HG03460 (cell line): ENCODE data around the gene SRD5A1.

Experiments
- ATAC-seq: cut with Tn5 transposase; IDR thresholded peaks from one replicate; pipeline ENCODE4 v1.9.1; 2021; ENCODE audit not compliant: unreplicated experiment

SRD5A1 gene

DNA sequence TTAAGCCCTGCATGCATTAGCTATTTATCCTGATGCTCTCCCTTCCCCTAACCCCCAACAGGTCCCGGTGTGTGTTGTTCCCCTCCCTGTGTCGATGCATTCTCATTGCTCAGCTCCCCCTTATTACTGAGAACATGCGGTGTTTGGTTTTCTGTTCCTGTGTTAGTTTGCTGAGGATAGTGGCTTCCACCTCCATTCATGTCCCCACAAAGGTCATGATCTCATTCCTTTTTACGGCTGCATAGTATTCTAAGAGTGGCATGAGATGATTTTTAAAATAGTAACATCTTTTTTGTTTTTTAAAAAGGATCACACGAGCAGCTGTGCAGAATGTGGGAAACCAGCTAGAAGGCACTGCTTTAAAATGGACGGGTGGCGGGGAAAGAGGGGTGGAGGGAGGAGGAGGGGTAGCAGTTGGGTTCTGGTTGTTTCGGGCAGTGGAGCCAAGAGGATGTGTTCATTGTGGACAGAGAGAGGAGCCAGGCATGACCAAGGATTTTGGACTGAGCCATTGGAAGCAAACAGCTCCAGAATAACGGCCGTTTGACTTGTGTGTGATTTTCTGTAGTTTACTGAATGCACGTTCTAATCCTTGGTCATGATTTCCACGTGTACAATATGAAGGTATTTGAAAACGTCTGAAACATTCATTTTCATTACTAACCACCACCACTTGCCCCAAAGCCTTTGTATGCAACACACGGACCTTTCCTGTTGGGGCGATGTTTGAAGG, 78.3 kb downstream of the SRD5A1 start:
- ATAC-seq: no peak

DNA sequence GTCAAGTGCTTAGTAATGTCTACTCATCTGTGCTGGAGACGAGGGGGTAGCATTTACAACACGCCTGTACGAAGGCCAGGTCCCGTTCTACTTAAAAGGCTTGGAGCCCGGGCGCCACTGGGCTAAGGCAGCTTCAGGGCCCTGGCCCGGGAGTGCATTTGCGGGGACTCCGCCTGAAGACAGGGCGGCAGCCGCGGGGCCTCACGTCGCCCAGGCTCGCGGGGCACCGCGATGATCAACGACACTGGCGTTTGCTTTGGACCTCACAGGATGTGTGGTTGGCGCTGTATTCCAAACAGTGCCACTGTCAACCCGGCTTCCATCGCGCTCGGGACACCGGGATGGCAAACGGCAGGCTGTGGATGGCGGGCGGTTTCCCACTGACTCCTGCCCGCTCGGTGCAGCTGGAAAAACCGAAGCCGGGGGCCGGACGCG, 78.9 kb downstream of the SRD5A1 start:
- peak; percentile 15 for ATAC-seq

DNA sequence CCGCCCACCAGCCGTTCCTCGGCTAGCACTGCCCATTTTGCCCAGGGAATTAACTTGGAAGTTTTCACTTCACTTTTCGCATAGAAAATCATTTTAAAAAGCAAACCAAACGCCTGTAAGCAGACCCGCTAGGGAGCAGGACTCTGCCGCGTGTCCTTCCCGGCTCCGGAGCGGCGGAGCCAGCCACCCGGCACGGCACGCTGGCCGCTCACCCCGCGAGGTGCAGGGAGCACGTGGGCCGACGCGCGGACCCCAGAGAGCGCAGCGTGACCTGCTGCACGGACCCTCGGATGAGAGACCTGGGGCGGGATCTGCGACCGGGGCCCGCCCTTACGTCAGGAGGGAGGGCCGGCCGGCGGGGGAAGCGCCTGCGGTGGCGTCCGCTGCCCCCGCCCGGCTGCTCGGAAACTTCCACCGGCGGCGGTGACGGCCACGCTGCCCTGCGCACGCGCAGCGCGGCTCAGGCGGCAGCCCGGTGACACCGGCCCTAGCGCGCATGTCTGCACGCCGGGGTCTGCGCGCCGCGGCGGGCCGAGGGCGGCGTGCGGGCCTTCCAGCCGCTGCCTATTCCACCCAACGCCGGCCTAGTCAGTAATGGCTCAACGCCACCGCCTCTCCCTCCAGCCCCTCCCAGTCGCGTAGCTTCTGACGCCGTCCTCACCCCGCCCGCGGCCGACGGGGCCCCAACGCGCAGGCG, 79.5 kb downstream of the SRD5A1 start:
- ATAC-seq: peak; percentile 56

GRCh38 chr5:6713274-6714225, 80.3 kb downstream of the SRD5A1 start, which contains the start of gene TENT4A:
TENT4A (plus strand) TSS chr5:6713432; CDS start chr5:6713984, 552 bp downstream.
- no peak for ATAC-seq

- no peak for ATAC-seq
Observed at GRCh38 chr5:6714226-6715041, 81.2 kb downstream of the SRD5A1 start.

- no peak for ATAC-seq
Observed at GRCh38 chr5:6715271-6715670, 82.0 kb downstream of the SRD5A1 start.

- ATAC-seq: no peak
Observed at GRCh38 chr5:6715758-6716628, 82.8 kb downstream of the SRD5A1 start.

DNA sequence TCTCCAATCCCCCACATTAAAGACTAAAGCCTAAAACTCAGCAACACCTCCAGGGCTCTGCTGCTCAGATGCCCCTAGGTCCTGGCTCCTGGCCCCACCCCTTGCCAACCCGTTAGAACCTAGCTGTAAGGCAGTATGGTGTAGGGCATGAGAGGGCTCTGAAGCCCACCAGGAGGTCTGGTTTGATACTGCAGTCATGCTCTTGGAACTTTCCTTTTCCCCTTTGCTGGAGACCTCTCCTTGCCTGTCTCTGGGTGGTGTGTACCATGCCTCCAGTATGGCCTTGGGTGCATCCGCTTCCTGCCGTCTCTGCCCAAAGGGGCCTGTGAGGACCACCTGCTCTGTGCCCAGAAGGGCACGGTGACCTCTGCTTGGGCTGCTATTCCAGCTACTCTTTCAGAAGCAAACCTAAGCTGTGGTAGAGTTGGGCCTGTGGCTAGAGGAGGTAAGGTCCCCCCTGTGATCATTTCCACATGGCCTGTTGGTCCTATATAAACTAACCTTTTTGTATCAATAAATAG, 83.4 kb downstream of the SRD5A1 start:
- ATAC-seq: no peak

GRCh38 chr5:6717247-6717646, 84.0 kb downstream of the SRD5A1 start:
- no peak for ATAC-seq

DNA sequence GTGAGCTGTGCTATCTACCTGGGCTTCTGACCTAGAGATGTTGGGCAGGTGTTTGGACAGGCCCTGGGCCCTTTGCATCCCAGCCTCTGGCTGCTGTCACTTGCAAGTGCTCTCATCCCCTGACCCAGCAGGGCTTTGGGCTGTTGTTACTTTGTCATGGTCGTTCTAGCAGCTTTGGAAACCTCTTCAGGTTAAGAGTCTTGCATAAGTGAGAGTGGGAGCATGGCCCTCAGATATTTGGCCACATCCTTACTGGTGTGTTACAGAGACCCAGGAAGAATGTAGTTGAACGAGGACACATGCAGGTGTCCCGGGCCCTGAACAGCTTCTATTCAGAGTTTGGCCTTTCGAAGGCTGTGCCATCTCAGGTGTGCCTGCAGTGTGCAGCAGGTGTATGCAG, 84.4 kb downstream of the SRD5A1 start:
- no peak for ATAC-seq

GRCh38 chr5:6718161-6718681, 85.0 kb downstream of the SRD5A1 start:
- ATAC-seq: no peak

GRCh38 chr5:6718718-6719117, 85.5 kb downstream of the SRD5A1 start:
- ATAC-seq: no peak

- no peak for ATAC-seq
Observed at GRCh38 chr5:6719417-6719816, 86.2 kb downstream of the SRD5A1 start.

DNA sequence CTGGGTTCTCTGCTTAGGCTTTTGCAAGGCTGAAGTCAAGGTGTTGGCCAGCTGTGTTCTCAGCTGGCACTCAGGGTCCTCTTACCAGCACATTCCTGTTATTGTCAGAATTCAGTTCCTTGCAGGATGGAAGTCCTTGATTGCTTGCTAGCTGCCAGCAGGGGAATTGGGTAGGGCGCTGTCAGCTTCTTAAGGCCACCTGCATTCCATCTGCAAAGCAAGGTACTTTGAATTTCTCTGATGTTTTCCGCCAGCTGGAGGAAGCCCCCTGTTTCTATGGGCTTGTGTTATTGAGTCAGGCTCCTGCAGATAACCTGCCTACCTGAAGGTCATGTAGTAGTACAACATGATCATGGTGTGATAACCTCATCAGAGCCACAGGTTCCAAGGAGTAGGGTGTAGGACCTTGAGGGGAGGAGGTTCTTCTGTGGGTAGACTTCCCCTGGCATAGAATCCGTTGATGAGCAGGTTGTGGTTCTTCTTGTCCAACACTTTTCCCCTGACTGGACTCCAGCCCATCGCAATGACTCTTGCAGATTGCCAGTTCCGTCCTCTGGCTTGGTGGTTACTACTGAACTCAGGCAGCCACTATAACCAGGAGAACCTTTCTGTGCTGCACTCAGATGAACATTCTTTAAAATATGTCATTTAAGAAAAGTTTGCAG, 86.8 kb downstream of the SRD5A1 start:
- ATAC-seq: no peak

- ATAC-seq: no peak
Observed at GRCh38 chr5:6720561-6720921, 87.3 kb downstream of the SRD5A1 start.

DNA sequence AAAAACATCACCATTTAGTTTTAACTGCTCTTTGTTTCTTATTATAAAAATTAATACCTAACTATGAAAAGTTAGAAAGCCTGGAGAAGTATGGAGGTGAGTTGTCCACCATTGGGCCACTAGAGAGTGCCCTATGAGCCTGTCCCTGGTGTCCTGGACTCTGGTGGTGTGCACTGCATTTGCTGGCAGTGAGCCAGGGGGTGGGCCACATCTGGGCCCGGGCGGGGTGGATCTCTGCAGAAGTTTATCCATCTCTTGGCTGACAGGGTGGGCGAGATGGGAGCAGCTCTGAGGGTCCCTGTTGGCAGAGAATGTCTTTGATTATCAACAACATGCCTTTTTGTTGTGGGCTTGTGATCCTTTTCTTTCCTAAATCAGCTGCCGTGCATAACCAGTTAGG, 88.2 kb downstream of the SRD5A1 start:
- ATAC-seq: no peak

DNA sequence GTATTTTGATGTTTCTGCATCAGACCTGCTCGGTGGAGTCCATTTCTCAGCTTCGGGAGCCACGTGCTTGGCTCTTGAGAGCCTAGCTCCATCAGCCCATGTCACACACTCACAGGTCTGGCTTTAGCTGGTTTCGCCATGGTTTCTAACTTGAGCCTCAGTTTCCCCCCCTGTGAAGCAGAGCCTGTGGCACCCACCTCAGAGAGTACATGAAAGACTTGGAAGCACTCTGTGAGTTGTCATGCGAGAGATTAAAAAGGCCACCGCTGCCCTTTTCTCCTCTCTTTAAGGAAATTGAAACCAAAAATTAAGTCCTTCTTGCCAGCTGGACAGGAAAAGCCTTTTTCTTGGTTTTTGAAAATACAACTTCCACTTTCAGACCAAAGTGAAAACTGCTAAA, 88.8 kb downstream of the SRD5A1 start:
- ATAC-seq: peak; percentile 44

DNA sequence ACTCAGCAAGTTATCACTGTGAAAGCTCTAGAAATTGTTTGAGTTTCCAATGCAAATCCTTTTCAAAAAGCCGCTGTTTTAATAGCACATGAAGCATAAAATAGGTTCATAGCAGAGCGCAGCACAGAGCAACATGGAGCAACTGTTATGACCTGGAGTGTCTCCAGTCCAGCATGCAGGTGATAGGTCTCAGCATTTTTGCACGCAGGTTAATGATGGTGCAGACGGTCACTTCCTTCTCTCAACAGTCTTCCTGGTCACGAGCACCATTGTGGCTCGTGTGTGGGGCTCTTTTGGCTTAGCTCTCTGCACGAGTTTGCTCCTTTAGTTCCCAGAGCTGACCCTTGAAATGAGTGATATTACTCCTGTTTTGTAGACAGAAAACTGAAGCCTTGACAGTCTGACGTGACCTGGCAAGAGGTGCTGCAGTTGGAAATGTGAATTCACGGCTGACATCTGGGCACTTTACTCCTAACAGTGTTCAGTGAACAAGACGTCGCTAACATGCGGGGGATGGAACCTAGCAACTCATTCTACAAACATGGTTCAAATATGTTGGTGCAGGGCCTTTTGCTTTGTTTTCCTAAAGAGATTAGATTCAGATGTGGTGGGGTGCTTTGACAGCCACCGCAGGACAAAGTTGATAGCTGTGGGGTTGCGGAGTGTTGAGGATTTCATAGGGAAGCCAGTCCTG, 90.0 kb downstream of the SRD5A1 start:
- no peak for ATAC-seq
